ENCODE measurements around the gene ZSCAN29. TPM values are rescaled to one million over a fixed set of nuclear protein-coding genes. Genes with fewer than 3 reads are reported as not detected.

ZSCAN29 gene
- total and polyA plus RNA-seq, 2 of the 13 experiments (the other 11 are each of a cell fraction or from before 2014, with no cell fraction given): 8.3 to 27.4 TPM

DNA sequence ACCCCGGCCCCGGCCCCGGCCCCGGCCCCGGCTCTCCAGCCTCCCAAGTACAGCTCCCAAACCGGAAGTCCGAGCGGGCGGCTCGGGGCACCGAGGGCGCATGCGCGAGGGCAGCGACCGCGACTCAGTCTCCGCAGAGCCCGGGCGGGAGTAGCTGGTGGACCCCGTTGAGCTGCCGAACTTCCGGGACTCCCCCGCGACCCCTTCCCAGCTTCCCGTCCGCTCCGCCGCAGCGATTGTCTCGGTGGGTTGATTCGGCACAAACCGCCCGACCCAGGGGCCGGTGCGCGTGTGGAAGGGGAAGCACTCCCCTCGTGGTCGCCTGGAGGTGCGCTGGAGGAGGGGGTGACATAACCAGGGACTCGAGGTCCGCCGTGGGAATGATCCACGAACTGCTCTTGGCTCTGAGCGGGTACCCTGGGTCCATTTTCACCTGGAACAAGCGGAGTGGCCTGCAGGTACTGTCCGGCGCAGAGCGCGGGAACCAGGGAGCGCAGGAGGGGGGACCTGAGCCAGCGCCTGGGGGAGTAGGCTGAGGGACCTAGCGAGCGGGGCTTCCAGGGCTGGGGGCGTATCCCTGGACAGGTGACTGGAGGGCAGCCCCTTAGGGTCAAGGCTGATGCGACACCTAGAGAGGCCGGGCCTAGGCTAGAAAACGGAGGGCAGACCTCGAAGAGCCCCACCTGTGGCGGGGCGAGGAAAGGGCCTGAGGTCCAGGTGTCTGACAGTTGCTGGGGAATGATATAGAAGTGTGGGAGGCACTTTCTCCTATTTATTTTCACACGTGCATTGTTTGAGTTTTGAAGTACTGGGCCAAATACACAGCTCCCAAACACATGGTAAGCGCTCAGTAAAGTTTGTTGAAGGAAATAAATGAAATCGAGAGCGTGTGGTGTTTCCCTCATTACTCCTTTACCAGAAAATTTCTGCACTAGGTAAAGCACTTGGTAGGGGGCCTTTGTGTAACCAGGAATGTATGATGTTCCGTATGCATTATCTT is at the start of gene ZSCAN29, which contains the start of gene TUBGCP4 (continued):
- TF ChIP-seq, protein P1, sequence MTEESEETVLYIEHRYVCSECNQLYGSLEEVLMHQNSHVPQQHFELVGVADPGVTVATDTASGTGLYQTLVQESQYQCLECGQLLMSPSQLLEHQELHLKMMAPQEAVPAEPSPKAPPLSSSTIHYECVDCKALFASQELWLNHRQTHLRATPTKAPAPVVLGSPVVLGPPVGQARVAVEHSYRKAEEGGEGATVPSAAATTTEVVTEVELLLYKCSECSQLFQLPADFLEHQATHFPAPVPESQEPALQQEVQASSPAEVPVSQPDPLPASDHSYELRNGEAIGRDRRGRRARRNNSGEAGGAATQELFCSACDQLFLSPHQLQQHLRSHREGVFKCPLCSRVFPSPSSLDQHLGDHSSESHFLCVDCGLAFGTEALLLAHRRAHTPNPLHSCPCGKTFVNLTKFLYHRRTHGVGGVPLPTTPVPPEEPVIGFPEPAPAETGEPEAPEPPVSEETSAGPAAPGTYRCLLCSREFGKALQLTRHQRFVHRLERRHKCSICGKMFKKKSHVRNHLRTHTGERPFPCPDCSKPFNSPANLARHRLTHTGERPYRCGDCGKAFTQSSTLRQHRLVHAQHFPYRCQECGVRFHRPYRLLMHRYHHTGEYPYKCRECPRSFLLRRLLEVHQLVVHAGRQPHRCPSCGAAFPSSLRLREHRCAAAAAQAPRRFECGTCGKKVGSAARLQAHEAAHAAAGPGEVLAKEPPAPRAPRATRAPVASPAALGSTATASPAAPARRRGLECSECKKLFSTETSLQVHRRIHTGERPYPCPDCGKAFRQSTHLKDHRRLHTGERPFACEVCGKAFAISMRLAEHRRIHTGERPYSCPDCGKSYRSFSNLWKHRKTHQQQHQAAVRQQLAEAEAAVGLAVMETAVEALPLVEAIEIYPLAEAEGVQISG (CRISPR knock-in tag; IDR thresholded peaks at IDR 0.05): peak; percentile 97
- TF ChIP-seq DNMT3B (CRISPR knock-in tag; conservative IDR thresholded peaks at IDR 0.05) (no peak; the same call in 1 of the 2 replicates), KDM2A (CRISPR knock-in tag; IDR thresholded peaks at IDR 0.05; ENCODE audit: borderline replicate concordance, low read depth) (peak; percentile 88), RFXAP (CRISPR knock-in tag; IDR thresholded peaks at IDR 0.05; ENCODE audit: borderline replicate concordance) (no peak), MBD4 (IDR thresholded peaks at IDR 0.05; ENCODE audit: borderline replicate concordance, low read length) (no peak), ZNF460 (CRISPR knock-in tag; IDR thresholded peaks at IDR 0.05; ENCODE audit: borderline replicate concordance) (peak; percentile 59; the same call in 1 of the 2 replicates), ZNF841 (CRISPR knock-in tag; IDR thresholded peaks at IDR 0.05; ENCODE audit: borderline replicate concordance) (no peak), PHF21A (CRISPR knock-in tag; IDR thresholded peaks at IDR 0.05) (peak; percentile 84), TMF1 (CRISPR knock-in tag; IDR thresholded peaks at IDR 0.05; ENCODE audit: low read depth) (no peak; the same call in 1 of the 2 replicates), DMAP1 (CRISPR knock-in tag; IDR thresholded peaks at IDR 0.05) (peak; percentile 92), ZSCAN12 (CRISPR knock-in tag; IDR thresholded peaks at IDR 0.05) (no peak), HMG20A (CRISPR knock-in tag; IDR thresholded peaks at IDR 0.05; ENCODE audit: borderline replicate concordance) (no peak)
- TF ChIP-seq, protein P2, sequence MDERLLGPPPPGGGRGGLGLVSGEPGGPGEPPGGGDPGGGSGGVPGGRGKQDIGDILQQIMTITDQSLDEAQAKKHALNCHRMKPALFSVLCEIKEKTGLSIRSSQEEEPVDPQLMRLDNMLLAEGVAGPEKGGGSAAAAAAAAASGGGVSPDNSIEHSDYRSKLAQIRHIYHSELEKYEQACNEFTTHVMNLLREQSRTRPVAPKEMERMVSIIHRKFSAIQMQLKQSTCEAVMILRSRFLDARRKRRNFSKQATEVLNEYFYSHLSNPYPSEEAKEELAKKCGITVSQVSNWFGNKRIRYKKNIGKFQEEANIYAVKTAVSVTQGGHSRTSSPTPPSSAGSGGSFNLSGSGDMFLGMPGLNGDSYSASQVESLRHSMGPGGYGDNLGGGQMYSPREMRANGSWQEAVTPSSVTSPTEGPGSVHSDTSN (CRISPR knock-in tag; IDR thresholded peaks at IDR 0.05): no peak
- TF ChIP-seq, protein P3, sequence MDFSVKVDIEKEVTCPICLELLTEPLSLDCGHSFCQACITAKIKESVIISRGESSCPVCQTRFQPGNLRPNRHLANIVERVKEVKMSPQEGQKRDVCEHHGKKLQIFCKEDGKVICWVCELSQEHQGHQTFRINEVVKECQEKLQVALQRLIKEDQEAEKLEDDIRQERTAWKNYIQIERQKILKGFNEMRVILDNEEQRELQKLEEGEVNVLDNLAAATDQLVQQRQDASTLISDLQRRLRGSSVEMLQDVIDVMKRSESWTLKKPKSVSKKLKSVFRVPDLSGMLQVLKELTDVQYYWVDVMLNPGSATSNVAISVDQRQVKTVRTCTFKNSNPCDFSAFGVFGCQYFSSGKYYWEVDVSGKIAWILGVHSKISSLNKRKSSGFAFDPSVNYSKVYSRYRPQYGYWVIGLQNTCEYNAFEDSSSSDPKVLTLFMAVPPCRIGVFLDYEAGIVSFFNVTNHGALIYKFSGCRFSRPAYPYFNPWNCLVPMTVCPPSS (IDR thresholded peaks at IDR 0.05): no peak
- TF ChIP-seq, protein P4, sequence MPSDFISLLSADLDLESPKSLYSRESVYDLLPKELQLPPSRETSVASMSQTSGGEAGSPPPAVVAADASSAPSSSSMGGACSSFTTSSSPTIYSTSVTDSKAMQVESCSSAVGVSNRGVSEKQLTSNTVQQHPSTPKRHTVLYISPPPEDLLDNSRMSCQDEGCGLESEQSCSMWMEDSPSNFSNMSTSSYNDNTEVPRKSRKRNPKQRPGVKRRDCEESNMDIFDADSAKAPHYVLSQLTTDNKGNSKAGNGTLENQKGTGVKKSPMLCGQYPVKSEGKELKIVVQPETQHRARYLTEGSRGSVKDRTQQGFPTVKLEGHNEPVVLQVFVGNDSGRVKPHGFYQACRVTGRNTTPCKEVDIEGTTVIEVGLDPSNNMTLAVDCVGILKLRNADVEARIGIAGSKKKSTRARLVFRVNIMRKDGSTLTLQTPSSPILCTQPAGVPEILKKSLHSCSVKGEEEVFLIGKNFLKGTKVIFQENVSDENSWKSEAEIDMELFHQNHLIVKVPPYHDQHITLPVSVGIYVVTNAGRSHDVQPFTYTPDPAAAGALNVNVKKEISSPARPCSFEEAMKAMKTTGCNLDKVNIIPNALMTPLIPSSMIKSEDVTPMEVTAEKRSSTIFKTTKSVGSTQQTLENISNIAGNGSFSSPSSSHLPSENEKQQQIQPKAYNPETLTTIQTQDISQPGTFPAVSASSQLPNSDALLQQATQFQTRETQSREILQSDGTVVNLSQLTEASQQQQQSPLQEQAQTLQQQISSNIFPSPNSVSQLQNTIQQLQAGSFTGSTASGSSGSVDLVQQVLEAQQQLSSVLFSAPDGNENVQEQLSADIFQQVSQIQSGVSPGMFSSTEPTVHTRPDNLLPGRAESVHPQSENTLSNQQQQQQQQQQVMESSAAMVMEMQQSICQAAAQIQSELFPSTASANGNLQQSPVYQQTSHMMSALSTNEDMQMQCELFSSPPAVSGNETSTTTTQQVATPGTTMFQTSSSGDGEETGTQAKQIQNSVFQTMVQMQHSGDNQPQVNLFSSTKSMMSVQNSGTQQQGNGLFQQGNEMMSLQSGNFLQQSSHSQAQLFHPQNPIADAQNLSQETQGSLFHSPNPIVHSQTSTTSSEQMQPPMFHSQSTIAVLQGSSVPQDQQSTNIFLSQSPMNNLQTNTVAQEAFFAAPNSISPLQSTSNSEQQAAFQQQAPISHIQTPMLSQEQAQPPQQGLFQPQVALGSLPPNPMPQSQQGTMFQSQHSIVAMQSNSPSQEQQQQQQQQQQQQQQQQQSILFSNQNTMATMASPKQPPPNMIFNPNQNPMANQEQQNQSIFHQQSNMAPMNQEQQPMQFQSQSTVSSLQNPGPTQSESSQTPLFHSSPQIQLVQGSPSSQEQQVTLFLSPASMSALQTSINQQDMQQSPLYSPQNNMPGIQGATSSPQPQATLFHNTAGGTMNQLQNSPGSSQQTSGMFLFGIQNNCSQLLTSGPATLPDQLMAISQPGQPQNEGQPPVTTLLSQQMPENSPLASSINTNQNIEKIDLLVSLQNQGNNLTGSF (CRISPR knock-in tag; IDR thresholded peaks at IDR 0.05): no peak
- TF ChIP-seq, protein P5, sequence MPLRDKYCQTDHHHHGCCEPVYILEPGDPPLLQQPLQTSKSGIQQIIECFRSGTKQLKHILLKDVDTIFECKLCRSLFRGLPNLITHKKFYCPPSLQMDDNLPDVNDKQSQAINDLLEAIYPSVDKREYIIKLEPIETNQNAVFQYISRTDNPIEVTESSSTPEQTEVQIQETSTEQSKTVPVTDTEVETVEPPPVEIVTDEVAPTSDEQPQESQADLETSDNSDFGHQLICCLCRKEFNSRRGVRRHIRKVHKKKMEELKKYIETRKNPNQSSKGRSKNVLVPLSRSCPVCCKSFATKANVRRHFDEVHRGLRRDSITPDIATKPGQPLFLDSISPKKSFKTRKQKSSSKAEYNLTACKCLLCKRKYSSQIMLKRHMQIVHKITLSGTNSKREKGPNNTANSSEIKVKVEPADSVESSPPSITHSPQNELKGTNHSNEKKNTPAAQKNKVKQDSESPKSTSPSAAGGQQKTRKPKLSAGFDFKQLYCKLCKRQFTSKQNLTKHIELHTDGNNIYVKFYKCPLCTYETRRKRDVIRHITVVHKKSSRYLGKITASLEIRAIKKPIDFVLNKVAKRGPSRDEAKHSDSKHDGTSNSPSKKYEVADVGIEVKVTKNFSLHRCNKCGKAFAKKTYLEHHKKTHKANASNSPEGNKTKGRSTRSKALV (CRISPR knock-in tag; IDR thresholded peaks at IDR 0.05): no peak

Measured in HepG2 (cell line).